GM18505 (cell line): ENCODE data around the gene CASP2.
"Not testable (repeated sequence)": the region's sequence is repeated elsewhere in the genome, so short reads cannot be mapped to it uniquely, and the experiment has no call there.

Experiments
- ATAC-seq: cut with Tn5 transposase; IDR thresholded peaks from one replicate; pipeline ENCODE4 v1.9.1; 2021; ENCODE audit not compliant: unreplicated experiment
- POLR2A ChIP-seq: IDR thresholded peaks from 4 replicates; pipeline ENCODE4 v1.6.1; 2011; ENCODE audit warnings: borderline replicate concordance; ENCODE audit not compliant: insufficient read depth, insufficient read length; ENCODE audit errors: extremely low read depth

Gene CASP2

DNA sequence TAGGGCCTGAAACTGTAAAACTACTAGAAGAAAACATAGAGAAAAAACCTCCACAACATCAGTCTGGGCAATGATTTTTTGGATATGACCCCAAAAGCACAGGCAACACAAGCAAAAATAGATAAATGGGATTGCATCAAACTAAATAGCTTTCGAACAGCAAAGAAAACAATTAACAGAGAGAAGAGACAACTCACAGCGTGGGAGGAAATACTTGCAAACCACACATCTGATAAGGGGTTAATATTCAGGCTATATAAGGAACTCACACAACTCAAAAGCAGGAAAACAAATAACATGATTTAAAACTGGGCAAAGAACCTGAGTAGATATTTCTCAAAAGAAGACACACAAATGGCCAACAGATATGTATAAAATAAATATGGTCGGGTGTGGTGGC, 32.6 kb upstream of the CASP2 start:
- no peak for TF ChIP-seq POLR2A
- no peak for ATAC-seq

DNA sequence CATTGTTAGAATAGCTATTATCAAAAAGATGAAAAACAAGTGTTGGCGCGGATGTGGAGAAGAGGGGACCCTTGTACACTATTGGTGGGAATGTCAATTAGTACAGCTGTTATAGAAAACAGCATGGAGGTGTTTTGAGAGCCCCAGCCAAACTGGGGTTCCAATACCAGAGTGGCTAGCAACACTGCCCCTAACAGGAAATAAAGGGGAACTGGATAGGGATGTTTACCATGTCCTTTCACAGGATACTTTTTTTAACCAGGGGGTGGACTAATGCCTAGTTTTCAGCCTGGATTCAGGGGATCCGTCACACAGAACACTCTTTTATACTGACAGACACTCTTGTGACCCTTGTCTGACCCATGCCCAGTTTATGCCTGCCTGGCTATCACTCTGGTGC, 31.8 kb upstream of the CASP2 start:
- no peak for TF ChIP-seq POLR2A
- peak; percentile 7 for ATAC-seq

DNA sequence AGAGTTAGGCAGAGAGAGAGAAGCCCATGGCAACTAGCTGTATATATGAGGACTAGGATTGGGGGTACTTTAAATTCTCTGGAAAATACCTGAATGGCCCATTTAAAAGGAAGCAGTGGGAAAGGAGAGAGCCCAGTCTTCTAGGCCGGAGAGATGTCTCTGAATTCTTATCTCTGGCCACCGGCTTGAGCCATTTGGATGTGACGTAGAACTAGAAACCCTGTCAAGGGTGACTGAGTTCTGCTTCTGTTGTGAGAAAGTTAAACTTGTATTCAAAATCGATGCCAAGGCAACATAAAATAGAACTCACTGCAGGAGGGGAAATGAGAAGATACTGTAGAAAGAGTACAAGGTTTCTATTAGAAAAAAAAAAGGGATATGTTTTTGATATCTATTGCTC, 31.2 kb upstream of the CASP2 start:
- peak; percentile 78 for ATAC-seq
- TF ChIP-seq POLR2A, result no peak

DNA sequence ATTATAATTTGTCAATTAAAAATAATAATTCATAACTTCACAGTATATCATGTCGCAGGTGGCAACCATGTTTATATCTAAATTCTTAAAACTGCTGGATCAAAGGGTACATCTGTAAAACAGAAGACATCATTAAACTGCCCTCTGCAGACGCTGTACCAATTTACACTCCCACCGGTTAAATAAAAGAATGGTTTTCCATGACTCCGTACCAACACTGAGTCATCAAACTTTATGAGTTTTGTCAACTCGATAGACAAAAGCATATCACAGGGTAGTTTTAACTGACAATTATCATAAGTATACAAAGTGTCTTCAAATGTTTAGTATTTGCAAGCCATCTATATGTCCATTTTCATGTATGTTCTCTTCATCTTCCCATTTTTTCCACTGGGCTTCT, 30.6 kb upstream of the CASP2 start:
- no peak for ATAC-seq
- no peak for TF ChIP-seq POLR2A

DNA sequence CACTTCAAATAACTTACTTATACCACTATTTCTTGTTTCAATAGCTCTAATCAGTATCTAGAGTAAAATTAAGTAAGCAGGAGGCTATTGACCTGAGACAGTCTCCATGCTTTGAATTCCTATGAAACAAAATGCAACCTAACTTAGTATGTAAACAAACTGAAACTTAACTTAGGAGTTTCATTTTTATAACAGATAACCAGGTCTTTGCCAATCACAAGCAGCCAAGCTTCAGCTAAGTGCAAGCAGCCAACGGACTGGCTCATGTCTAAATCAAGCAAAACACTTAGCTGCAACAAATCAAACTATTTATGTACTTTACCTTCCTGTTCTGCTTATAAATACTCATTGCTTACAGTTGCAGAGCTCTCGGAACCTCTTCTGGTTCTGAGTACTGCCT, 29.3 kb upstream of the CASP2 start:
- ATAC-seq, result no peak
- no peak for TF ChIP-seq POLR2A

DNA sequence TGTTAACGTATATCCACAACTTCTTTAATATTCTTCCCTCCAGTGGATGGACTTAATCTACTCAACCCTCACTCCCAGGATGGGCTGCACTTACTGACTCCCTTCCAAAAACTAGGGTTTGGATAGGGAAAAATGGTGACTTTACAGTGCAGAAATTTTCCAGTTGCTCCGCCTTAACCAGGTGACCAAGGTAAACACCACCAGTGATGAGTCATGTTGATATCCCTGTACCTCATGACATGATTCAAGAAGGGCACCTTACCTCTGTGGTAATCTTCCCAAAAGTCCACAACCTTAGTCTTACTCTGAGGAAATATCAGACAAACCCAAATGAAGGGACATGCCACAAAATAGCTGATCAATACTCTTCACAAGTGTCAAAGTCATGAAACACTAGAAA, 28.4 kb upstream of the CASP2 start:
- no peak for ATAC-seq
- no peak for TF ChIP-seq POLR2A

DNA sequence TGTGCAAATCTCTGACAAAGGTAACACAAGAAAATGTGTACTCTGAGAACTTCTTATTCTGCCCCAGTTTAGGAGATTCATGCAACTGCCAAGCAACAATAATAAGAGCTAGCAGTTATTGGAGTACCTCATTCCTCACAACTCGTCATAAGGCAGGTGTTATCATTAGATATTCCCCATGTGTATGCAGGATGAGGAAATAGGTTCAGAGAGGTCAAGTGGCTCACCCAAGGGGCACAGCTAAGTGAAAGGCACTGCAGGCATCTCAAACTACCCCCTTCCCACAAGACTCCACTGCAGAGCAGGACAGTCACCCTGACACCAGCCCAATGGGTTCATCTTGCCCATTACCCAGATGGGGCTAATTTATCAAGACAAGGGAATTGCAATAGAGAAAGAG, 26.2 kb upstream of the CASP2 start:
- no peak for ATAC-seq
- no peak for TF ChIP-seq POLR2A

DNA sequence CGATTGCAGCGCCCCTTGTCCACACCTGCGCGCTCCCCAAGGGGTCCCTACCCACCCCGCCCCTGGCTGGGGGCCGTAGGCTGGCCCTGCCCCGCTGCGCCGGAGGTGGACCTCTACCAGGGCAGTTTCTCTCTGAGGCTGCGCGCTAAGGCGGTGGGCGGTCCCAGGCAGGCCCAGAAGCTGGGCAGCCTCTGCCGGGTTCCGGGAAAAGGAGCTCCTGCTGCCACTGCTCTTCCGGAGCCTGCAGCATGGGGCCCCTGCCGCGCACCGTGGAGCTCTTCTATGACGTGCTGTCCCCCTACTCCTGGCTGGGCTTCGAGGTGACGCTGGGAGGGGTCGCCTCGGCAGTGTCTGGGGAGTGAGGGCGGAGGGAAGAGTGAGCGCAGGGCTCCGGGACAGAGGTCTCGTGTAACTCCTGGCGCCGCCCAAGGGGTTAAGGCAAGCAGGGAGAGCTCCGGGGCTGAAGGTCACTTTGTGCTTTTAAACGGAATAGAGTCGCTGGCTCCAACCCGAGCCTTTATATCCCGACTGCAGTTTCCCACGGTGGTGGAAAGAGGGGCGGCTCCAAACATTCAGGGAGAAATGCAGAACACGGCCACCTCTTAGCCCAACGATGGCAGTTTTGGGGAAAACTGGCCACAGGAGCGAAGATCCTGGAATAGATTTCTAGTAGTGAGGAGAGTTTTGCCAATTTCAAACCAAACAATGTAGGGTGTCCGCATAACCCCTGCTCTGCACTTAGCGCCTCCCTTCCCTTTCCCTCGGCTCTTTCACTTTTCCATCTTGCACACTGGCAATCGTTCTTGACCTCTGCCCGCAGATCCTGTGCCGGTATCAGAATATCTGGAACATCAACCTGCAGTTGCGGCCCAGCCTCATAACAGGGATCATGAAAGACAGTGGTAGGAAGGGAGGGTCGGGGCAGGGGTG, 24.6 kb upstream of the CASP2 start, which contains the start of gene GSTK1:
GSTK1 (plus strand) TSS at position 176 of the 930 bp plus-strand sequence; CDS start at position 249, 73 bp downstream.
- peak; percentile 95 for TF ChIP-seq POLR2A
- peak; percentile 97 for ATAC-seq

DNA sequence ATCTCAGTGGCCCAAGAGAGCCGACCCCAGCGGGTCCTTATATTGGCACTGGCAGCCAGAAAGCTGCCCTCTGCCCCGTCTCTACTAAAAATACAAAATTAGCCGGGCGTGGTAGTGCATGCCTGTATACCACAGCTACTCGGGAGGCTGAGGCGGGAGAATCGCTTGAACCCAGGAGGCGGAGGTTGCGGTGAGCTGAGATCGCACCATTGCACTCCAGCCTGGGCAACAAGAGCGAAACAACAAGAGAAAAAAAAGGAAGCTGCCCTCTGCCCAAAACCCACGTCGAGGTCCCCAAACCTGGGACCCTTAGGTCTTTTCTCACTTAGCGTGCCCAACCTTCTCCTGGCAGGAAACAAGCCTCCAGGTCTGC, 24.0 kb upstream of the CASP2 start:
- not testable (repeated sequence) for ATAC-seq

DNA sequence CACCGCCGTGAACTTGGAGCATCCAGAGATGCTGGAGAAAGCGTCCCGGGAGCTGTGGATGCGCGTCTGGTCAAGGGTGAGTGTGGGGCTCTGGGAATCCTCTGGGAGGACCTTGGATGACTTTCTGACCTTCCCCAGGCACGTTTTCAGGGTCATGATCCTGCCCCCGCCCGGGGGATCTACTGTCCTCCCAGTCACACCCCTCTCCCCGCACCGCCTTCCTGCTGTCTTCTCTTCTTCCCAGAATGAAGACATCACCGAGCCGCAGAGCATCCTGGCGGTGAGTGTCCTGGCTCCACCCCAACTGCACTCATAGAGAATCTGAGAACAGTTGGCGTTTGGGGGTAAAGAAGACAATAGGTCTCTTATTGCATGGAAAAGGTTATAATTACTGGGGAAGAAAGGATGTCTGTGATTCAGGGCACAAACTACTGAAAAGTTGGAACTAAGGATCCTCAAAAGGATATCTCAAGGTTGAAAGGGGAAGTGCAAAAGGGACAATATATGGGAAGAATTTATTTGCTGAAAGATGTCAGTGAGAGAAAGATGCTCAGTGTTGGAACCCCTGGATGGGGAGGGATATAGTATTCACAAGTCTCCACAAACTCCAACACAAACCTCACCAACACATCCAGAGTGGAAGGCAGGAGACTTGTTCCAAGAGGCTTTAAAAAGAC, 23.0 kb upstream of the CASP2 start:
- ATAC-seq, result no peak
- no peak for TF ChIP-seq POLR2A

DNA sequence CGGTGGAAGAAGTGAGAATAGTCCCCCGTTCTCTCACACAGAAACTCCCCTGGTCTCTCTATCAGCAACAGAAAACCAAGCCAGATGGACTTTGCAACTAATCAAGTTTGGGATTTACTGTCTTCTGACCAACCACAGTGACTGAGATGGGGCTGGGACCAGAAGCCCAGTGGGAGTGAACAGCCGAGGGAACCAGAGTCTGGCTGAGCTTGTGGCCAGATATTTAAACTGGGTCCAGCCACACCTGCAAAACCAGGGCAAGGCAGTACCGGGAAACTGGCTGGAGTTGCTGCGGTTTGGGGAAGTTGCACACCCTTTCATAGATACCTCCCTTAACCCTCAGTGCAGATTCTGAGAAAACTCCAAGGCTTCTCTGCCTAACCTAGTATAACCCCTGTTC, 18.9 kb upstream of the CASP2 start:
- ATAC-seq, result no peak
- TF ChIP-seq POLR2A, result no peak

DNA sequence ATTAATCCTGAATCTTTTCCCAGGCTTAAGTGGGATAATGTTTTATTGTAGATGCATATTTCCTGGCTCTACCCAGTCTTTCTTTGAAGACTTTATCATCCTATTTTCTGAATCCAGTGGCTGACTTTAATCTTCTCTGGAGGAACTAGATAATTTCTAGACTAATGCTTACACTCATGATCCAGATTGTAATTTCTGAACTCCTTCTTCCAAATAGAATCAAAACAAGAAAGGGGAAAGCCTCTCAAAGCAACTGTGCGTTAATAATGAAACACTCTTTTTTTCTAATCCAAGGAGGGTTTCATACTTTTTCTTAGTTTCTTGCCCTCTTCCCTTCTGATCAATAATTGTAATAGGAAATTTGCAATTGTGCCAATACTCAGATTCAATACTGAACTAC, 16.9 kb upstream of the CASP2 start:
- TF ChIP-seq POLR2A, result no peak
- ATAC-seq, result no peak

DNA sequence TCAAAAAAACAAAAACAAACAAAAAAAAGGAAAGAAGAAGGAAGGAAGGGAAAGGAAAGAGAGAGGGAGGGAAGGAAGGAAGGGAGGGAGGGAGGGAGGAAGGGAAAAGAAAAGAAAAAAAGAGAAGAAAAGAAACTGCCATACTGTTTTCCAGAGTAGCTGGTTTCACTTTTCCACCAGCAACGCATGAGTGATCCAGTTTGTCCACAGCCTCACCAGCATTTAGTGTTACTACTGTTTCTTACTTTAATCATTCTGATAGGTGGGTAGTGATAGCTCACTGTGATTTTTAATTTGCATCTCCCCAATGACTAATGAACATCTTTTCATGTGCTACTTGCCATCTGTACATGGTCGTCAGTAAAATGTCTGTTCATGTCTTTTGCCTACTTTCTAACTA, 15.3 kb upstream of the CASP2 start:
- ATAC-seq, result no peak
- TF ChIP-seq POLR2A, result no peak
